A673 (cell line): ENCODE data around the gene LMCD1. TPM values are rescaled to one million over a fixed set of nuclear protein-coding genes. Genes with fewer than 3 reads are reported as not detected.

Experiments
- BruUV-seq: library from RNA; stranded (reverse); fragments of 400-500 nt; replicated peaks from 2 replicates; lab custom pipeline; 2021; lab: Mats Ljungman, UMichigan
- CTCF ChIA-PET: fragments of 300-600 bp; sonication (Branson Sonifier 250); formaldehyde crosslinking; loops from one replicate; lab custom pipeline; 2022; ENCODE audit warnings: antibody characterized with exemption; lab: Charles Lee
- POLR2A ChIA-PET: fragments of 300-600 bp; sonication (Branson Sonifier 250); formaldehyde crosslinking; loops from one replicate; lab custom pipeline; 2022; ENCODE audit warnings: antibody characterized with exemption; ENCODE audit not compliant: low non-redundant PET; lab: Charles Lee
- DNase-seq: peaks from one replicate; pipeline ENCODE4 v3.0.0-alpha.2; 2015; ENCODE audit warnings: low spot score
- H3K27ac ChIP-seq: fragments of 200-600 bp; sonication (generic); 2 replicates; pipeline ENCODE4 v1.5.1; 2016; ENCODE audit warnings: mixed run types, low read depth, mild to moderate bottlenecking, mixed read lengths, antibody characterized with exemption, low read length; ENCODE audit not compliant: poor library complexity, severe bottlenecking
- H3K27me3 ChIP-seq: fragments of 200-600 bp; sonication (generic); replicated peaks from 2 replicates; pipeline ENCODE4 v1.6.1; 2017; ENCODE audit warnings: mixed run types, low read depth, mild to moderate bottlenecking, mixed read lengths, antibody characterized with exemption, low read length; ENCODE audit not compliant: insufficient read depth, poor library complexity
- H3K36me3 ChIP-seq: fragments of 200-600 bp; sonication (generic); 2 replicates; pipeline ENCODE4 v1.6.1; 2016; ENCODE audit warnings: mixed run types, mild to moderate bottlenecking, mixed read lengths, antibody characterized with exemption, low read length; ENCODE audit not compliant: insufficient read depth, poor library complexity, severe bottlenecking
- H3K4me1 ChIP-seq: fragments of 200-600 bp; sonication (generic); 2 replicates; pipeline ENCODE4 v1.6.1; 2017; ENCODE audit warnings: mixed run types, mild to moderate bottlenecking, mixed read lengths, antibody characterized with exemption, low read length; ENCODE audit not compliant: insufficient read depth, poor library complexity, severe bottlenecking
- H3K4me3 ChIP-seq: fragments of 200-600 bp; sonication (generic); 2 replicates; pipeline ENCODE4 v1.5.1; 2016; ENCODE audit warnings: low read depth, mixed run types, mild to moderate bottlenecking, mixed read lengths, low read length; ENCODE audit not compliant: poor library complexity, severe bottlenecking
- H3K9me3 ChIP-seq: fragments of 200-600 bp; sonication (generic); 2 replicates; pipeline ENCODE4 v1.6.1; 2016; ENCODE audit warnings: mixed run types, low read depth, mild to moderate bottlenecking, mixed read lengths, antibody characterized with exemption, low read length; ENCODE audit not compliant: poor library complexity, severe bottlenecking
- CTCF ChIP-seq: fragments of 300-800, 200-600 bp; sonication (generic); conservative IDR thresholded peaks from 2 replicates; pipeline ENCODE4 v1.5.1; 2017; ENCODE audit warnings: low read depth, mild to moderate bottlenecking, antibody characterized with exemption, low read length, moderate library complexity, mixed read lengths
- EZH2 ChIP-seq: fragments of 200-600 bp; sonication (generic); IDR thresholded peaks from 2 replicates; pipeline ENCODE4 v1.6.1; 2017; ENCODE audit warnings: borderline replicate concordance, low read depth, mild to moderate bottlenecking, mixed read lengths, antibody characterized with exemption, low read length; ENCODE audit not compliant: poor library complexity, severe bottlenecking
- intact Hi-C: fragments of 100-400 bp; cut with micrococcal nuclease; formaldehyde crosslinking; loops from one replicate; pipeline ENCODE4 v1.10.0; 2022; ENCODE audit not compliant: unreplicated experiment
- total RNA-seq: library from RNA; stranded (reverse); gene quantifications from 2 replicates; pipeline ENCODE4 v1.2.3, GENCODE V29; 2021

Gene LMCD1
- total RNA-seq, 1 experiment from 2014 or later, result 4.3 TPM

- TF ChIP-seq EZH2 (no peak), CTCF (no peak)
- no TSS peak for BruUV-seq
- Histone ChIP-seq H3K27me3 (no peaks in the 10 kb centered on the region), H3K4me3 (no peak overlapping the region), H3K36me3 (no peaks in the 10 kb centered on the region), H3K9me3 (no peaks in the 10 kb centered on the region), H3K27ac (no peak overlapping the region), H3K4me1 (peaks cover 3% of the 10 kb centered on the region)
- POLR2A ChIA-PET, result no interaction called here
- CTCF ChIA-PET, result no interaction called here
- DNase-seq, result no peak
- intact Hi-C loops, result no loop called here
Observed at GRCh38 chr3:8455526-8456411, 45.9 kb upstream of the LMCD1 start.

- POLR2A ChIA-PET, result no interaction called here
- intact Hi-C loops, result no loop called here
- H3K27me3 ChIP-seq, result no peaks in the 10 kb centered on the region
- no peak for DNase-seq
- no peak for TF ChIP-seq CTCF
- no peak for TF ChIP-seq EZH2
- no peaks in the 10 kb centered on the region for H3K9me3 ChIP-seq
- no peaks in the 10 kb centered on the region for H3K36me3 ChIP-seq
- H3K27ac ChIP-seq, result no peak overlapping the region
- no TSS peak for BruUV-seq
- CTCF ChIA-PET, result no interaction called here
- peaks cover 3% of the 10 kb centered on the region for H3K4me1 ChIP-seq
- H3K4me3 ChIP-seq, result no peak overlapping the region
Observed at GRCh38 chr3:8456412-8456811, 45.2 kb upstream of the LMCD1 start.

GRCh38 chr3:8457039-8457438, 44.6 kb upstream of the LMCD1 start:
- no peak for TF ChIP-seq CTCF
- TF ChIP-seq EZH2, result no peak
- Histone ChIP-seq H3K27me3 (no peaks in the 10 kb centered on the region), H3K36me3 (no peaks in the 10 kb centered on the region), H3K4me1 (no peaks in the 10 kb centered on the region), H3K27ac (no peak overlapping the region), H3K4me3 (no peak overlapping the region), H3K9me3 (no peaks in the 10 kb centered on the region)
- CTCF ChIA-PET, result no interaction called here
- no peak for DNase-seq
- BruUV-seq, result no TSS peak
- POLR2A ChIA-PET, result no interaction called here
- intact Hi-C loops, result no loop called here
